NCI-H128 (cell line): ENCODE data around the gene MYO3A.
"Not testable (repeated sequence)": the region's sequence is repeated elsewhere in the genome, so short reads cannot be mapped to it uniquely, and the experiment has no call there.

Experiments
- DNase-seq: peaks from one replicate; lab custom pipeline; 2025; ENCODE audit not compliant: unreplicated experiment; lab: John Stamatoyannopoulos, UW

MYO3A gene

DNA sequence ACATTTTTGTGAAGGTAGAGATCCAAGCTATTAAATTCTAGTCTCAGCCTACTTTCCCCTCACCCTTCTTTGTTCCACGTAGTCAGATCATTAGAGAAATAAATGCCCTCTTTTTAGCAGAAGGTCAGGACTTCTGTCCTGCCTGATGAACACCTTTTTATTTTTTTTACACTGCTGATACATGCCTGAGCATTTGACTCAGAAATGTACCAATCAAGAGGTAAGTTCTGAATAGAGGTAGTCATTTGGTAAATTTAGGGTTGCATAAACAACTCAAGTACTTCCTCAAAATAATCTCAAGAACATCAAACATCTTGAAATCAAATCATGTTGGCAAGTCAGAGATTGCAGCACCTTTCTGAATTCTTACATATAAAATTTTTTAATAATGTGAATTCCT is 133.7 kb downstream of the MYO3A start:
- no peak for DNase-seq

DNA sequence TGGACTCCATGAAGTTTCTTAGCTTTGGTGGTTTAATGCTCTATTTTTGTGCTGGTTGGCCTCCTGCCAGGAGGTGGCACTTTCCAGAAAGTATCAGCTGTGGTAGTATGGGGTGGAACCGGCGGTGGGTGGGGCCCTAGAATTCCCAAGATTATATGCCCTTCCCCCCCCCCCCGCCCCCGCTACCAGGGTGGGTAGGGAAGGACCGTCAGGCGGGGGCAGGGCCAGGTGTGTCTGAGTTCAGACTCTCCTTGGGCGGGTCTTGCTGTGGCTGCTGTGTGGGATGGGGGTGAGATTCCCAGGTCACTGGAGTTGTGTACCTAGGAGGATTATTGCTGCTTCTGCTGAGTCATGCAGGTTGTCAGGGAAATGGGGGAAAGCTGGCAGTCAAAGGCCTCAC is 146.9 kb downstream of the MYO3A start:
- DNase-seq = not testable (repeated sequence)

DNA sequence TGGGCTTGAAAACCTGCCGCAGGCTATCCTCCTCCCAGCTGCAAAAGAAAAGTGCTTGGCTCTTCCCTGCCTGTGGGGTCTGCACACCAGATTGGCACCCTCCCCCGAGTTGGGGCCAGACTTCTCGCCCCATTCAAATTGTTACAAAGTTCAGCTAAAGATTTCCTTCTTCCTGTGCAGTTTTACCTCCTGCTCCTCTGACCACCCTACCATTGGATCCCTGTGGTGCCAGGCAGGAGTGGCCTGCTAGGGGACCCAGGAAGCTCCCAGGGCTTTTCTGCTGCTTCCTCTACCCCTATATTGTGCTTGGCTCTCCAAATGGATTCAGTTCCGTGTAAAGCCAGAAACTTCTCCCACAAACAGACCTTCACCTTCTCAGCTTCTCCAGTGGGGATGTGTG is 147.4 kb downstream of the MYO3A start:
- DNase-seq = no peak

DNA sequence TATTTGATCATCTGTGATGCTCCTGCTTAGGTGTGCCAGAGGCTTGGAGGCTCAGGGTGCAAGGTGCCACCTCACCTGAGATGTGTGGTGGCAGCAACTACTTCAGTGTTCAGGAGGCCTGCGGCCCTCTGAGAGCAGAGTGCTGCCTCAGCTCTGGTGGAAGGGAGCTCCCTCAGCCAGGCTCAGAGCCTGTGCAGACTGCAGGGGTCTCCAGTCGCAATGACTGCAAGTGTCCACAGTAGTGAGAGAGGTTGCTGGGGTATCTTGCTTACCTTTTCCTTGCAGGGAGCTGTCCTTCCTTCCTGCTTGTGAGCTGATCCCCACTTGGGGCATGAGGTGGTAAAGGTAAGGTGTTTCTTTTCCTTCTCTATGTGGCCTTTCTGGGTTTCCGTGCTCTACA is 151.5 kb downstream of the MYO3A start:
- DNase-seq = no peak

DNA sequence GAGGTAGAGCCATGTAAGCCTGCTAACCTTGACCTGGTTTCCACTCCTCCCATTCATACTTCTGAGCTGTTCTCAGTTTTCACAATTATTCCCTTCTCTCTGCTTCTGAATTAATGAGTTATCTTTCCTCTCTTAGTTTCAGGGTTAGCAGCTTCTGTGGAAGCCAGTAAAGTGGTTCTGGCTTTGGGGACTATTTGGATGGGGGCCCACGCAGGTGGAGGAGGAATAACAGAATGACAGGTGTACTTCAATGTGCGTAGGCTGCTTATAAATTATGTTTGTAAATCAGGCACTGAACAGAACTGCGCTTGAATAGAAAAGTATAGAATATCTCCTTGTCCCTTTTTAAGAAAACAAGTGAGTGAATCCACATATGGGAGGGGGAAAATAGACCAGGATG is 153.6 kb downstream of the MYO3A start:
- no peak for DNase-seq

DNA sequence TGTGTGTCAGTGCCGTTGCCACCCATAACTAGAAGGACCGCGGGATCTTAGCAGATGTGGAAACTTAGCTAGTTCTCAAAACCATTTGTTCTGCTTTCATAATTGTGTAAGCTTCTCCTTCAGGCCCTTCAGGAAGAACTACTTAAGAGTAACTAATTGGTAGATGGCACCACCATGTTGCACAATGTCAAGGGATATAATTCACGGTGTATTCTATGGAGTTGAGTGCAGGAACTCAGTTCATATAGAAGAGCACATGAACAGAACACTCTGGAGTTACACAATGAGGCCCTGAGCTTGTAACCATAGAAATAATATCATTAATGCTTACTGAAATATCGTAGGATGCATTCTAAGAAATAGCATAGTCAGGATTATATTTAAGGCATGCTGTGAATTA is 156.0 kb downstream of the MYO3A start:
- DNase-seq = no peak

DNA sequence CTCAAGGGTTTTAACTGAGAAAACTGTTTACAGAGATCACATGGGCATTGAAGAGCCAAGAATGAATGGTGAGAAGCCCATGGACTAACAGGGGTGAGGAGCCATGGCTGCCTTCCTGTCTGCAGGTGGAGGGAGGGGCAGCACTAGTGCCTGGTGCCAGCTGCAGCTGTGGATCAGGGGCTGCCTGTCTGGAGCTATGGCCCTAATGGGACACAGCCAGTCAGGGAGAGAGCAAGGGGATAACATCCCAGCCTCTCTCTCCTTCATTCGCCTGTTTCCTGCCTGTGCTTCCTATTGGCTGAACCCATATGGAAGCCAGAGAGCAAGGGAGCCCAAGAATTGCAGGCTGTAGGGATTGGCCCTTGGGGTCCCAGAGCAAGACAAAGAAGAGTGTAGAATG is 156.7 kb downstream of the MYO3A start:
- no peak for DNase-seq

DNA sequence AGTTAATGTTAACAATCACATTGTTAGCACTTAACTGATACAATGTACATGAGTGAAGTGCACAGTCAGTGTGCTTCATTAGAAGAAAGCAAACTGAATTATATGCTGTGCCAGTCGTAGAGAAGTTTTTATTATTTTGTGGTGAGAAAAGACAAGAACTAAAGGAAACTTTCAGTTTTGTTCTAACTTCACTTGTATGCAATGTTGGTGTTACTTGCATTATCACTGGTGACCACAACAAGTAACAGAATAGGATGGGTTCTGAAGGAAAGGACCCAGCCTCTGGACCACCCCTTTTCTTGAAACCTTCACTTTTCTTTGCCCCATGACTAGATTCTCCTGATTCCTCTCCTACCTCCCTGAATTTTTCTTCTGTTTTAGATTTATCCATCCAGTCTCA is 159.2 kb downstream of the MYO3A start:
- DNase-seq = no peak

DNA sequence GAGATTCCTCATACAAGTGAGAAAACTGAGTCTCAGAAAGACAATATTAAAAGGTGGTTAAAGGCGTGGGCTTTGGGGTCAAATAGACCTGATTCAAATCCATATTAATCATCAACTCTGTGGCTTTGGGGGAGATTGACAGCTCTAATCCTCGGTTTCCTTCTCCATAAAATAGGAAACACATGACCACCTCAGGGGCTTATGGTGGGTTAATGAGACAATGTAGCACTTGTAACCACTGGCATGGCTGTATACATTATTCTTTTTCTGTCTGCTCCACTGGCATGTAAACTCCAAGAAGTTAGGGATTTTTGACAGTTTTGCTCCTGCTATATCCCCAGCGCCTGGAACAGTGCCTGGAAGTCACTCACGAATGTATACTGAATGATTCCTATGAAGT is 161.8 kb downstream of the MYO3A start:
- no peak for DNase-seq

DNA sequence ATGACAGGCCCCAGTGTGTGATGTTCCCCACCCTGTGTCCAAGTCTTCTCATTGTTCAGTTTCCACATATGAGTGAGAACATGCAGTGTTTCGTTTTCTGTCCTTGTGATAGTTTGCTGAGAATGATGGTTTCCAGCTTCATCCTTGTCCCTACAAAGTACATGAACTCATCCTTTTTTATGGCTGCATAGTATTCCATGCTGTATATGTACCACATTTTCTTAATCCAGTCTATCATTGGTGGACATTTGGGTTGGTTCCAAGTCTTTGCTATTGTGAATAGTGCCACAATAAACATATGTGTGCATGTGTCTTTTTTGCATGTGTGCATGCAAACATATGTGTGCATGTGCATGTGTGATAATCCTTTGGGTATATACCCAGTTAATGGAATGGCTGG is 163.5 kb downstream of the MYO3A start:
- DNase-seq = not testable (repeated sequence)

DNA sequence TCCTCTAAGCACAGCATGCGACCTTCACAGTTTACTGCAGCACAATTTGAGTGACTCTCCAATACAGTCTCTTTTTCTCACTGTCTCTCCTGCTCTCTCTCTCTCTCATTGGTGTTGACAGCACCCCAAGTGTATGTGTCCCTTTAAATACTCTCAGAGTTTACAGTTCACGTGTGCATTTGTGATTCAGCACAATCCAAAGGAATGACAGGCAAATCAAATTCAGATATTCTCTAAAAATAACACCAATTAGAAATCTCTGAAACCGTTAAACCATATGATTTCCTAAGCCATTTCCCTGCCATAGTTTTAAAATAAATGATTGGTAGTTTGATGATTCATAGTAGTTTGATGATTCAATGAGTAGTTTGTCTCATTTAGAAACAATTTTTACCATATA is 178.5 kb downstream of the MYO3A start:
- no peak for DNase-seq

DNA sequence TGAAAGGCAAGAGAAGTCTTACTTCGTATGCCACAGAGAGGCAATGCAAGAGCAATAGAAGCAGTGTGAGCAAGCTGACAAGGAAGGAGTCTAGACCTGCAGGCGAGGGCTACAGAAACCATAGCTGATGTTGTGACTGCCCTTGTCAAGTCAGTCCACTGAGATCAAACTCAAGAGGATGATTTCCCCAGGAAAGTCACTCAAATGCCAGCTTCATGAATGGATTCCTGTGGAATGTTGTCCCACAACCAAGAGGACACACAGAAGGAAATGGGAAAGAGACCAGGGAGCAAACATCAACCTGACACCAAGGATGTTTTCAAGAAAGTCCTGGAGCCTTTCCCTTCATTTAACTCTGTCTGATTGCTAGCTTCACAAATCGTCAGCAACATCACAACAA is 204.6 kb downstream of the MYO3A start:
- DNase-seq = no peak

DNA sequence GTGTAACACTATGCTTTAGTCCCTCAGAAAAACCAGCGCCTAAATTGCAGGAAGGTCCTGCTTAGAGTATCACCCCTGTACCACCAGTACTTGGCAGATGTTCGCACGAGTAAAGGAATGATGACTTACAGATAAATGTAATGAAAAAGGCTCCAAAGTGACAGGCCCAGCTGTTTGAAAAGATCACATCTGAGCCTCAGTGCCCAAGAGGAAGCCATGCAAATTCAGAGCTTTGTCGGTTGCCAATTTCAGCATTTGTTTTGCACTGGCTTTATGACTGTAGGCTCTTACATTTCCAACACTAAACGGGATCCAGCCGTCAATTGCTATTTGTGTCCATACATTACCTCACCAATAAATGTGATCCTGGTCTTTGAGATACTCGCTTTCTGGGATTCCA is 222.0 kb downstream of the MYO3A start:
- DNase-seq = no peak

DNA sequence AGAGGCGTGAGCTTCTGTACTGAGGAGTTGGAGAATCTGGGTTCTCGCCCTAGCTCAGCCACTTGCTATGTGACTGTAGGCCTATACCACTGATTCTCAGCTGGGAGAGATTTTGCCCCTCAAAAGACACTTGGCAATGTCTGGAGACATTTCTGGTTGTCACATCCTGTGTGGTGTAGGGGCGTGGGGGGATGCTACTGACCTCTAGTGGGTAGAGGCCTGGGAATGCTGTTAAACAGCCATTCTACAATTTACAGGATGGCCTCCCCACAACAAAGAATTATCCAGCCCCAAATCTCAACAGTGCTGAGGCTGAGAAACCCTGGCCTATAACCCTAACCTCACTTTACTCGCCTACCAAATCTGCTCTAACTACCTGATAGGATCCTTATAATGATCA is 223.7 kb downstream of the MYO3A start:
- DNase-seq = no peak

DNA sequence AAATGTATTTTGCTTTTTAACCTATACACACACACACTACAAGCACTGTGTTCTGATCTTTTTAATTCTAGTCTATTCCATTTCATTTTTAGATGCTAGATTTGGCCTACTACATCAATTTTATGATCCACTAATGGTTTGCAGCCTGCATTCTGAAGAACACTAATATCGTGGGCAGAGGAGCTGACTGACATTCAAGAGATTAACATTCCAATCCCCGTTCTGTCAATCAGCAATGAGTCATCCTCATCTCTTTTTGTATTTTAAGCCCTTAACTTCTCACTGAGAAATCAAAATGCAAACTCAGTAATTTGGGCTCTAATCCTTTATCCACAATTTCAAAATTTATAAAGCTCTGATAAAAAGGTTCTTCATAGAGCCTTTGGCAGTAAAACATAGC is 235.4 kb downstream of the MYO3A start:
- no peak for DNase-seq

DNA sequence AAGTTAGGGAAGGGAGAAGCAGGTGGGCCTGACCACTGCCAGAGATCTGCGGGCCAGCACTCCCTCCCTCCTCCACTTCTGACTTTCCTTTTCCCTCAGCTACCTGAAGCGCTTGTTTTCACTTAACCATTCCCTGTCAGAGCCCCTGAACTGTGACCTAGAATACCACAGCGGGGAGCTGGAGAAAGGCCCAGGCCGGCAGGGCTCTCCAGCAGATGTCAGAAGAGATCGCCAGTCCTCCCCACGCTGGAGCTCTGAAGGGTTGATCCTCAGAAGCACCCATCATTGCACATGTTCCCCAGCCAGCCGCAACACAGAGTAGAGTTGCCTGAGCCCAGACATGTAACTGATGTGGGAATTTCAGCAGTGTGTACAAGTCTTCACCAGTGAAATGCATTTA is 238.1 kb downstream of the MYO3A start:
- DNase-seq = no peak

DNA sequence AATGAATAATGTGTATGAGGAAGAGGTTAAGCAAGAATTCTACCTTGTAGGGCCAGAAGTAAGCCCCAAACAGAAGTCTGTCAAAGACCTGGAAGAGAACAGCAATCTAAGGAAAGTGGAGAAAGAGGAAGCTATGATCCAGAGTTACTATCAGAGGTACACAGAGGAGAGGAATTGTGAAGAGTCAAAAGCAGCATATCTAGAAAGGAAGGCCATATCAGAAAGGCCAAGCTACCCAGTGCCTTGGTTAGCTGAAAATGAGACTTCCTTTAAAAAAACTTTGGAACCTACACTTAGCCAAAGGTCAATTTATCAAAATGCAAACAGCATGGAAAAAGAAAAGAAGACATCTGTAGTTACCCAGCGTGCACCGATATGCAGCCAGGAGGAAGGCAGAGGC is 239.8 kb downstream of the MYO3A start:
- DNase-seq = no peak

DNA sequence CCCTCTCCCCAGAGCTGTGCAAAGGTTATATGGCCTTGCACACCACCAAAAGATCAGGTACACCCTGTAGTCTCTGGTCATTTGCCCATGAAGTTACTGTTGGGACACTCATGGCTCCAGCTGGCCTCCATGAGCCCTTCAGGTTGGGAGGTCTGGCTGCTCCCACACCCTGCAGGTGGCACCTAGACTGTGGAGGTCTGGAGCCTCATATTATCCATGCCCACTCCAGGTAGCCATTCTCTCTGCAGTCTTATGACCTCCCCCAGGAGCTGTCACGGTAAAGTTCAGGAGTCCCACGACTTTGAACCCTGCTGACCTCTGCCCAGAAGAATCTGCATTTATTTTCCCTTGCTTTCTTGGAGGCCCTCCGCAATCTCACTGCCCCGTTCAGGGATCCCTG is 243.3 kb downstream of the MYO3A start:
- no peak for DNase-seq

DNA sequence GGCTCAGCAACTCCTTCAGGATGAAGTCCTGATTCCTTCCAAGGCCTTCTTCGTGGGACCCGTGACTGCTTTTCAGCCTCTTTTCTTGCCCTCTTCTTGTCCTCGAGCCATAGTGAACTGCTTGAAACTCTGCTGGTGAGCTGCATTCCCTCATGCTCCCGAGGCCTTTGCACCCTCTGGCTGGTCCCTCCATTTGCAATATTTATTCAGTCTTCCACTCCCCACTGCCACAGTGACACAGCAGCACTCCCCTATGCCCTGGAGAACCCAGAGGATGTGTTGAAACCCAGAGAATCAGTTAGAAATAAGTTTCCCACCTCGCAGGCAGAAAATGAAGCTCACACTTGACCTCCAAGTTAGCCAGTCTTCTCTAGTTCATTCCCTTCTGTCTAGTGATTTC is 260.2 kb downstream of the MYO3A start:
- DNase-seq = no peak

DNA sequence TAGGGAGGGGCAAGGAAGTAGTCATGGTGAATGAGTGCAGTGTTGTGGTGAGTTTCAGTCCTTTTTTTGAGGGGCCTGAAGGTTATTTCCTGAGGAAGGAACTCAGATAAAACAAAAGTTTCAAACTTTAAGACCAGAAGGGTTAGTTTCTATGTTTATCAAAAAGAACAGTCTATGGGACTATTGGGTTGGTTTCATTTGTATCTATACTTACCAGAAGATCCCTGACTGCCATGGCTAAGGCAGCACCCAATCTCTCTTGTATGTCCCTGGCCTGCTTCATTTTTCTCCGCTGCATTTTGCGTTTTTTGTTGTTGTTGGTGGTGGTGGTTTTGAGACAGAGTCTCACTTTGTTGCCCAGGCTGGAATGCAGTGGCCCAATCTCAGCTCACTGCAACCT is 263.2 kb downstream of the MYO3A start:
- no peak for DNase-seq

DNA sequence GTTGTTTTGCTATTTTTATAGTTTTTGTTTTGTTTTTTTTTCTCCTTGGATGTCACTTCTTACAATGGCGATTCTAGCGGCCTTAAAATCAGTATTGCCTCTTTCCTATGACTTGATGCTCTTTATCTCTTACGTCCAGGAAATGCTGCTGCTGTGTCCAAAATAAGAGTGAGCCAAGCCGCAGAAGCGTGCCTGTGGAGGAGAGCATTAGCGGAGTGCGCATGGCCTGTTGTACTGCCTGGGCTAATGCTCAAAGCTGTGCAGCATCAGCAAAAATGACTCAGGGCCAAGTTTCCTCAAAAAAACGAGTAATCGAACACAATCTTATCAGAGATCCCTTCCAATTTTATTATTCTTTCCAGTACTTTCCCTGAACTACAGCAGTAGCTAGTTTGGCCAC is 264.1 kb downstream of the MYO3A start:
- DNase-seq = no peak

DNA sequence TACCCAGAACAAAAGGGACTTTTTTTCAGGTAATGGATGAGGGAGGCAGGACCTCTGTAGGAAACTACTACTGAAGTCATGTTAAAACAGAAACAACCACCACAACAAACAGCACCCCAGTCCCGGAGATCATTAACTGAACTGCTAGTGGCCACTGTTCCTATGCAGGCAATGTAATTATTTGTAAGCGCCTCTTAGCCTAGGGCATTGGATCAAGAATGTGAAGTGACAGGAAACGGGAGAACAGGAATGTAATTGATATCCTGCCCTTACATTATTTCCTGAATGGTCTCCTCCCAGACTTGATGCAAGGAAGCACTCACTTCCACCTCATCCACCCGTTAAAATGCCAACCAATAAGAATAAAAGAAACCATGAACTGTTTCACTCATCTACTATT is 265.8 kb downstream of the MYO3A start:
- no peak for DNase-seq

DNA sequence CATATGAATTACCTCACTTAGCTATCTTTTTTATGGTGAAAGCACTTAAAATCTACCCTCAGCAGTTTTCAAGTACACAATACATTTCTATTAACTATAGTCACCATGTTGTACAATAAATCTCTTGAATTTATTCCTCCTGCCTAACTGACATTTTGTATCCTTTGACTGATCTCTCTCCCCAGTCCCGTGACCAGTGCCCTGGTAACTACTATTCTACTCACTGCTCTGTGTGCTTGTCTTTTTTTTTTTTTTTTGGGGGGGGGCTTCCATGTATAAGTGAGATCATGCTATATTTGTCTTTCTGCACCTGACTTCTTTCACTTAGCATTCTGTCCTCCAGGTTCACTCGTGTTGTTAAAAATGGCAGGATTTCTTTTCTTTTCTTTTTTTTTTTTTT is 271.2 kb downstream of the MYO3A start:
- DNase-seq = no peak

DNA sequence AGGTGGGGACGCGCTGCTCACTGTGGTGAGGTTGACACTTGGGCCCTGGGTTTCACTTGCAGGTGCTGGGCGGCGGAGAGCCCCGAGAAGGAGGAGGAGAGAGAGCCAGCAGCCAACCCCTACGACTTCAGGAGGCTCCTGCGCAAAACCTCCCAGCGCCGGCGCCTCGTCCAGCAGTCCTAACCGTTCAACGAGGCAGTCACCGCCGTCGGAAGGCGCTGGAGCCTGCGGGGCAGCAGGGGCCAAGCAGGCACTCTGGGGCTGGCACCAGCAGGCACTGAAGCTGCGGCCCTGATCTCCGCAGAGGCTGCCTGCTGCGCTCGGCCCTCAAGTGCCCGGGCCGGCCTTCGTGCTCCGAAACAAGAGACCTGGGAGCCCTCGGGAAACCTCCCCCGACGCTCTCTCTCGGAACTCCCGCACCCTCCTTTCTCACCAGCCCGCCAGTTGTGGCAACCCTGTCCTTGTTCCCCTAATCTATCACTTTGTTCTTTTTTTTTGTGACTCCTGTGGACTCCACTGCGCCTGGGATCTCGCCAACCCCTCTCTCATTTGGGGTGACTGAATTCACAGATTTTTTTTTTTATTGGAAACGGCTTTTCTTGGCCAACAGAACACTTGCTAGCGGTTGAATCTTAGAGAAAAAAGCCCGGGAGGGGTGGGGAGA is 277.9 kb downstream of the MYO3A start:
- no peak for DNase-seq
